DMS53 (cell line): Measurements from ENCODE around the gene FBRSL1.
A peak's percentile ranks its signal among the peaks of the same experiment; 100 is the strongest.

Source experiments
- DNase-seq: peaks from one replicate; lab custom pipeline; 2025; lab: John Stamatoyannopoulos, UW

FBRSL1 gene

GRCh38 chr12:132483612-132484011 lies 6.3 kb upstream of the FBRSL1 start:
- DNase-seq, result no peak

GRCh38 chr12:132484183-132484890 lies 5.6 kb upstream of the FBRSL1 start:
- DNase-seq, result no peak

- no peak for DNase-seq
Observed at GRCh38 chr12:132484891-132485441, 5.0 kb upstream of the FBRSL1 start.

- DNase-seq, result no peak
Observed at GRCh38 chr12:132485619-132486018, 4.3 kb upstream of the FBRSL1 start.

GRCh38 chr12:132486168-132486567 lies 3.8 kb upstream of the FBRSL1 start:
- no peak for DNase-seq

- no peak for DNase-seq
Observed at GRCh38 chr12:132486576-132486975, 3.4 kb upstream of the FBRSL1 start.

- no peak for DNase-seq
Observed at GRCh38 chr12:132487311-132487741, 2.6 kb upstream of the FBRSL1 start.

- DNase-seq, result no peak
Observed at GRCh38 chr12:132488127-132489077, 1.5 kb upstream of the FBRSL1 start.

- DNase-seq, result peak; percentile 46
Observed at GRCh38 chr12:132489078-132489601, 811 bp upstream of the FBRSL1 start.

GRCh38 chr12:132490422-132491137 lies 629 bp downstream of the FBRSL1 start:
- peak; percentile 71 for DNase-seq

- DNase-seq, result peak; percentile 56
Observed at GRCh38 chr12:132491138-132491663, 1.2 kb downstream of the FBRSL1 start.

- DNase-seq, result no peak
Observed at GRCh38 chr12:132491761-132492378, 1.9 kb downstream of the FBRSL1 start.

GRCh38 chr12:132492522-132492921 lies 2.6 kb downstream of the FBRSL1 start:
- DNase-seq, result no peak

GRCh38 chr12:132492951-132493350 lies 3.0 kb downstream of the FBRSL1 start:
- no peak for DNase-seq

- no peak for DNase-seq
Observed at GRCh38 chr12:132493482-132494178, 3.7 kb downstream of the FBRSL1 start.

- DNase-seq, result no peak
Observed at GRCh38 chr12:132494294-132495164, 4.6 kb downstream of the FBRSL1 start.

- DNase-seq, result no peak
Observed at GRCh38 chr12:132495165-132495544, 5.2 kb downstream of the FBRSL1 start.

- DNase-seq, result no peak
Observed at GRCh38 chr12:132495629-132496357, 5.8 kb downstream of the FBRSL1 start.

- no peak for DNase-seq
Observed at GRCh38 chr12:132496358-132496669, 6.4 kb downstream of the FBRSL1 start.
